GM21529 (cell line): ENCODE results near the gene KLF9.

Experiments
- ATAC-seq: cut with Tn5 transposase; IDR thresholded peaks from one replicate; pipeline ENCODE4 v1.9.1; 2021; ENCODE audit not compliant: unreplicated experiment

KLF9 gene

DNA sequence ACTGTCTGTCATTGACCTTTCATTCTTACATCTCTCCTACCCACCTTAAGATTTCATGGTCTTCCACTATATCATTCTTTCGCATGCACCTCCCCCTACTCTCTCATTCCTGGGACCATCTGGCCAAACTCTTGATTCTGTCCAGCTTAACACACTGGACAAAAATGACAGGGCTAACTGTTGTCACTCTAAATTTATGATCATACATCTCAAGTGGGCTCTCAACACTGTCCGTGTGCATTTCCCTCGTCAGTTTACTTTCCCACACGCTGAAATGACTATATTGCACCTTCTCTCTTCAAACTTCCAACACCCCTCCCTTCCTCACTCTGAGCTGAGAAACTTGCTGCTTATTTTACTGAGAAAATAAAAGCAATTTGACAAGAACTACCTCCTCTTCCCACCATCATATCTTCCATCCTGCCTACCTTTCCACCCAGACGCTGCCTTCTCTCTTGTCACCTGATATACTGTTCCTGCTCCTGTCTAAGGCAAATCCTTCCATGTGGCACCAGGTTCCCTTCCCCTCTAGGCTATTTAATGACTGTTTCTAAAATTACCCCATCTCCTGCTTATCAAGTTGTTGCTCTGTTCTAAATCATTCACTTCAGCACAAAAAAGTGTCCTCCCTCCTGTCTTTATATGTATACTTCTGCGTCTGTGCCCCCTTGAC lies 8.1 kb upstream of the KLF9 start:
- ATAC-seq, result no peak

DNA sequence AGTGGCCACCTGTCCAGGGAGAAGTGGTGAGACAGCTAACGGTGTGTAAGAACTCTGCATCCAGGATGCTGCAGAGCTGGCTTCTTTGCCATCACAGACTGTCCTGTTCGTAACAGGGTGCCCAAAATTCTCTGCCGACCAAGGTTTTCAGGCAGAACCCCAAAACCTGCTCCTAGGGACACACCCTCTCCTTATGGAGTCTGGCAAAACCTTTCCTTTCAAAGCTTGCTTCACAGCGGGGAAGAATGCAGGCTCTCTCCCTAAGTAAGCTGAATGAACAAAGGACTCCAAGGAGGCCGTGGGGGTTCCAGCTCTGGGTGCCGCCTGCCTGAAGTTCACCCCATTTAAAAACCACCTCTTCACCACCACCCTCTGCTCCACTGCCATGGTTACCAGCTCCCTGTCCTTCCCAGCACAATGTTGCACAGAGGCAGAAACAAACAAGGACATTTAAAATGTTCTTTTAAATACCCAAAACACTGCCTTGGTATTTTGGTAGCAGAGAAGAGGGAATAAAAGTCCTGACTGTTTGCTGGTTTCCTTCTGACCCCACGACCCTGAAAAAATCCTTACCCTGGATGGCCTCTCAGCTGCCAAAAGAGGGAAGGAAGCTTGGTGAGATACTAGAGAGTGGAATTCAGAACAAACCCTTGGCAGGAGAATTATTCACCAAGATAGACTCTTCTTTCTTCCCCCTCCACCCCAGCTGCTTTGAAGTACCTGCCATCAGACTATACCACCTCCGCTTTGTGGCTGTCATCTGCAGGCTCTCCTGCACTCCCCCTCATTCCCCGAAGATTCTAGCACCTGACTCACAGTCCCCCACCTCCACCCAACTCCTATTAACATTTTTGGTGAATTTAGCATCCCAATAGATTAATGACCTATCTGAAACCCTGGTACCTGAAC lies 7.1 kb upstream of the KLF9 start:
- no peak for ATAC-seq

DNA sequence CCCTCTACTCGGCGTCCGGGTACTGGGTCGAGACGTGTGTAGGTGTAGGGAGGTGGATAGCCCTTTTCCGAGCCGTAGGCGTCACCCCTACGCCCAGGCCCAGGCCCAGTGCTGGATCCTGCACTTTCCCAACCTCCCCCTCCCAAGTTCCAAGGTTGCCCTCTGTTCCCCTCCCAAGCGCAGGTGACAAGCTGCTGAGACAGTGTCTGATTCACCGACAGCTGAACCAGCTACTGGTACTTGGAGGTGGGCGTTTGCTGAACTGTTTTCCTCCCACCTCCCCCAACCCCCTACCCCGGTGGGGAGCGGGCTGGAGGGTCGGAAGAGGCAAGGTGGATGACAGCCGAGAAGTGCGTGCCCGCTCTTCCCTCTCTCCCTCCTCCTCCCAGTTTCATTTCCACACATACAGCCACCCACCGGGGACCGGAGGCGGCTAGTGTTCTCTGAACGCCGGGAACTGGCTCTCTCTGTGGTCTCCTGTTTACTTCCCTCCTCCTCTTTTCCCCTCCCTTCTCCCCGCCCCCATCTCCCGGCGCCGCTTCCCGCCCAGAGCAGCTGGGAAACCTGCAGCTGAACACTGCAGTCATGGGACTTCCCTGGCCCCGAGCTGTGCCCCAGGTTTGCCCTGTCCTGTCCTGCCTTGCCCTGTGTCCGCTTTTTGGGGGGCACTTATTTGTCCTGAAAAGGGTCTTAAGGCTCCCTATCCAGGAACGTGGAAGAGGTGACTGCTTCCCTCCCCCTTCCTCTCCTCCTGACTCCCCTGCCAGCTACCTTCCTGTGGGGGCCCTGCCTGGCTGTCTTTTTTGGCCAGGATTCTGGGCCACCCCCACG lies 6.2 kb upstream of the KLF9 start:
- ATAC-seq, result peak; percentile 18

DNA sequence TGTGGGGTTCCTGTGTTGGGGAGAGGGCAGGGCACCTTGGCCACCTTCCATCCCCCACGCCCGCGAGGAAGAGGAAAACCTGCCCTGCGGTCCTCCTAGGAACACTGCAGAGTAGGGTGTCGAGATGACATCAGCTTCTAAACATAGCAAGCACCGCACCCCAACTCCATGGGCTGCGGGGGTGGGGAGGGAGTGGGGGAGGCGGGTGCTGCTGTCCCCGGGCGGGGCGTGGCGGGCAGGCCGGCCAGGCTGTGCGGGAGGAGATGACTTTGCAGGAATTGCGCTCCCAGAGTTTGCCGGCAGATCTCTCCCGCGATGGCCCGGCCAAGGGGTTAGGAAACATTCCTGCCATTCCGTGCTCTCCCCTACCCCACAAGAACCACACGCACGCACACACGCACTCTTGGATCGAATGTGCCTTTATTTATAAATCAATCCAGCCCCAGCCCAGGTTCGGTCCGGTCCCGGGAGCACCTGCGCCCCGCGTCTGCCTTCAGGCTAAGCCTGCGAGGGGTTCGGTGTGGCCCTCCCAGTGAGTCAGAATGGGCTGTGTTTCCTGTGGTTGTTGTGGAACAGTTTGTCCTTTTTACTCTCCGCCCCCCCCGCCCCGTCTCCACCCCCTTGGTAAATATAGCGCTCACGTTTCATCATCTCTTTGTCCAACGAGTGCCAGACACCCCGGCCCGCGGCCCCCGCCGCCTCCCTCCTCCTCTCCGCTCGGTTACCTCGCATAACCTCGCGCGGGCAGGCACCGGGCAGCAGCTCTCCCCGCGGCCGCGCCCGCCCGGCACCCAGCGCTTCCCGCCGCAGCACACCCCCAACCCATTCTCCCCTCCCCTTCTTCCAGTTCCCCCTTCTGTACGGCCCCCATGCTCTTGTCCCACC lies 5.3 kb upstream of the KLF9 start:
- ATAC-seq, result peak; percentile 39

DNA sequence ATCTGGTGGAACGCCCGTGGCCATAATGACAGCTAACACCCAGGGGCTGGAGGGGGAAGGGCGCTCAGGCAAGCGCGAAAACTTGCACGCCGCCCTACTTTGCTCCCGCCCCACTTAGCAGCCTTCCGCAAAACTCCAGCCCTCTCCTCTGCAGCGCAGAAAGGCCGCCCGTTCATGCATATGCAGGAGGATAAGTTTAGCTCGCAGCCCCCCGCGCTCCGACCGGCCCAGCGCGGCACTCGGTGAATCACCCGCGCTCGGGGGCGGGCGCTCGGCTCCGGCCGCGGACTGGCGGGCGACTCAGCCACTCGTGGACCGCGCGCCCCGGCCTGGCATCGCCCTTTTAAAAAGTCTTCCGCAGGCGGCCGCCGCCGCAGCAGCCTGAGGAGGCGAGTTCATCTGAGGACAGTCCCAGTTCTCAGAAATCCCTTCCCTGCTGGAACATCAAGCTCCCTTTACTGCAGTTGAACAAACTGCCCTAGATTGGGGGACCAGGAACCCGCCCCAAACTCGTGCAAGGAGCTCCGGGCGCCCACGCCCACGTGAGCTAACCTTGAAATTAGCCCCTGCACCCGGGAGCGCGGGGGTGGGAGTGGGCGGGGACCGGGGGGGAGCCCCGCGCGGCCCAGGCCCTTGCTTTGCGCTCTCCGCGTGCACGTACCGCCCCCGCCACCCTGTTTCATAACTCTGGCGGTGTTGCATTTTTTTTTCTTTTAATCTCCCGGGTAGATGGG lies 4.5 kb upstream of the KLF9 start:
- peak; percentile 43 for ATAC-seq

DNA sequence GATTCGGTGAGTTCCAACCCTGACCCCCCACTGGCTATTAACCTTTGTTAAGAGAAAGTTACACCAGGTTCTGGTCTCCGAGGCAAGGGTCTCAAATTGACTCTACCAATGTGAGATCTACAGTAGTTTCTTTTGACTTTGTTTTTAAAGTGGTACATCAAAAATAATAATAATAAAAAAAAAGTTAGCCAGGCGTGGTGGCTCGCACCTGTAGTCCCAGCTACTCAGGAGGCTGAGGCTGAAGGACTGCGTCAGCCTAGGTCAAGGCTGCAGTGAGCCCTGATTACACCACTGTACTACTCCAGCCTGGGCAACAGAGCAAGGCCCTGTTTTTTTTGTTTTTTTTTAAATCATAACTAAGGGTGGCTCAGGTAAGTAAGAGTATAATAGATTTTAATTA lies 1.0 kb upstream of the KLF9 start:
- ATAC-seq, result no peak

DNA sequence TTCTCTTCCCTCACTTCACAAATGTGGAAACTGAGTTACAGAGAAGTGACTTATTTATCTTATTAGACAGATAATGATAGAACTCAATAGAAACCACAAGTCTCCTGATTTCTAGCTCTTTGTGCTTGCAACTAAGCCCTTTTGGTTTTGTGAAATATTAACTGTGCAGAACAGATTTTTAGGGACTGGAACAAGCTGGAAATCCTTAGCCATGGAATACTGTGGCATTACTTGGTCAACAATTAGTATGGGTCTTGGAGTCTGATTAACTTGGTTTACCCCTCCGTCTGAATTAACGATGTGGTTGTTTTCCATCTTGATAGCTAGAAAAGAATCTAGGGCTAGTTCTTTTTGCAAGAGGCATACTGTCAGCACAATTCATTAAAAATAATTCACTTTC lies 584 bp upstream of the KLF9 start:
- ATAC-seq, result no peak

DNA sequence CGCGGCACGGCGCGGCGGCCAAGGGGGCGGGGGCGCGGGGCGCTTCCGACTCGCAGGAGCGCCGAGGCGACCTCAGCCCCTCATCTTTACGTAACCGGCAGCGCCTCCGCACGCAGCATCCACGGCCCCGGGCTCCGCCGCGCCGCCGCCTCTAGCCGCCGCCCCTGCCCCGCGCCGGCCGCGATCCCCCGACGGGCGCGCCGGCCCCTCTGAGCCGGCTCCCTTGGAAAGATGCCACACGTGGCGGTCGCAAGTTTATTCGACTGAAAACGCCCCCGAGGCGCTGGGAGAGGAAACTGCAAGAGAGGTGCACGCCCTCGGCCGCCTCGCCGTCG lies 1.0 kb downstream of the KLF9 start:
- ATAC-seq, result peak; percentile 24

DNA sequence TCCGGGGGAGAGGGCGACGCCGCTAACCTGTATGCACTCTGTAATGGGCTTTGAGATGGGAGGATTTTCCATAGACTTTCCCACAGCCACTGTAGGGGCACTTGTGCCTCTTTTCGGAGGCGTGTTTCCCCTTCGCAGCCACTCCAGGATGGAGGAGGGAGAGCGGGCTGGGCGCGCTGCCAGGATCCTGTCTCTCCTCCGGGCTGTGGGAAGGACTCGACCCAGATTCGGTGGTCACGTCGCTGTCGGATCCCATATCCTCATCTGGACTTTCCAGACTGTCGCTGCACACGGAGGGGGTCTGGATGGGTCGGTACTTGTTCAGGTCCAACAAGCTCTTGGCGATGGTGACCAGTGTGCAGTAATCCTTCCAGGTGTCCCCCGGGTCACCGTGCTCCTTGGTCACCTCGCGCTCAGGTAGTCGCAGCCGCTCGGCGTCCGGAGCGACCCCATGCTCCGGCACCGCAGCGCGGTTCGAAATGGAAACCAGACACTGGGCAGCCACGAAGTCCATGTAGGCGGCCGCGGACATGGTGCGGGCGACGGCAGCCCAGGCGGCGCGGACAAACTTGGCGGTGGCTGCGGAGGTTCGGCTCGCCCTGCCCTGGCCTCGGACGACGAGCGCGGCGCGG lies 1.5 kb downstream of the KLF9 start:
- ATAC-seq, result no peak

DNA sequence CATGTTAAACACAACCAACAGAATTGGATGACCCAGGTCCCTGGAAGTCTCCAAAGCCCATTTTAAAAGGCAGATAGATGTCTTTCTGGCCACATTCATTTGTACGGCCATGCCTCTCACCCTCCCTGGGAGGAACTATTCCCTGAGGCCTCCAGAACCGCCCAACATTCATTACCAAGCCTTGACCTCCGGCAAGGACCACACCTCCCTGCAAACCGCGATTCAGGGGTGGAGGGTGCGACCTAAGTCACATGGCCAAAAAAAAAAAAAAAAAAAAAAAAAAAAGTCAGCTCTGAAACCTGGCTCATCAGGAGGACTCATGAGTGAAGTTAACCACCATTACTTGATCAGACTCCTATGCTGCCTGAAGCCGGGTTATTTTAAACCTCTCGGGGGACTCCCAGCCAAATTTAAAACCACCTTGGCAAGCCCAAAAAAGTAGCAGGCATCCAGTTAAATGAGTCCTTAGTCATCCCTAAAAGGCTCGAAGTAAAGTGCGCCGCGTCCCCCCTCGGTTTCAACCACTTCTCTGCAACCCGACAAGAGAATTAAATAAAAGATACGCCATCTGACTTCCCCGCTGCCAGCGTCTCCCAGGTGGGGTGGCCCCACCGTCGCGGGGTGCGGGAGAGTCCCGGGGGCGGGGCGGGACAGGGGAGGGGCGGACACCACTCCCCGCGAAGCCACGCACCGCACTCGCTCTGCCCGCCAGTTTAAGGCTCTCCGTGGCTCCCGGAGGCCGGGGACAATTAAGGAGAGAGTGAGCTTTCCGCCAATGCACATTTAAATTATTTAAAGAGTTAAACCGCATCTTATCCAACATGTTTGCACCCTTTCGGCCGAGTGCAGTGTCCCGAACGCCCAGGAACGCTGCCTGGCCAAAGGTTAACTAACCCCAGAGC lies 2.3 kb downstream of the KLF9 start:
- peak; percentile 24 for ATAC-seq

DNA sequence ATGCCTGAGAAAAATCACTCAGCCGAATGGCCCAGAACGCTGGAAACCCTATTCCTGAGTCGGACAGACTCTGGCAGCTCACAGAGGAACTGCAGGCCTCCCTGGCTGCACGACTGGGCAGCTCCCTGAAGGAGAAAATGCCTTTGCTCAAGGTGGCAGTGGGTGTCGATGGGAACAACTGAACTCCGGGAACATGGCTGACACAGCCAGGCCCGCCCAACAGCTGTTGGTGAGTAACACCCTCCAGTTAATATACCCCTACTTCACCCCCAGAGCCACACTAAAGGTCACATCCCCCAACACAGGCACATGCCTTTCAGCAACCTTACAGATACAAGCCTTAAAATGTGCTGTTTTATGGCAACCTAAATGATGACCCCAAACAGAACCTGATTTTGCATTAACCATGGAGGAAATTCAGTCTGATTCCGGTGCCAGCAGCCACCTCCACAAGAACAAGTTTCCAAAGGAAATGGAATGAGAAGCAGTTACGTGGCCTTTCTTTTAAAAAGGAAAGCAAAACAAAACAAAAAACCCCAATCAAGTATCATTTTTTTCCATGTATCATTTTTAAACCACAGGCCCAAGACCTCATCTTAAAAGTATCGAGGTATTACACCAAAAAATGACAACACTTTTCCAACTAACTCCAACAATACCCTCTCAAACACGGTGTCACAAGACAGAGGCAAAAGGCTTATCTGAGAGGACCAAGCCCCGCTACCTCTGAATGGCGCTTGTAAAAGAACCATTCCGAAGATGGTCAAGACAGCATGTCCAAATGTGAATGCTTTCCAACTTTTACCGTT lies 3.1 kb downstream of the KLF9 start:
- ATAC-seq, result no peak

DNA sequence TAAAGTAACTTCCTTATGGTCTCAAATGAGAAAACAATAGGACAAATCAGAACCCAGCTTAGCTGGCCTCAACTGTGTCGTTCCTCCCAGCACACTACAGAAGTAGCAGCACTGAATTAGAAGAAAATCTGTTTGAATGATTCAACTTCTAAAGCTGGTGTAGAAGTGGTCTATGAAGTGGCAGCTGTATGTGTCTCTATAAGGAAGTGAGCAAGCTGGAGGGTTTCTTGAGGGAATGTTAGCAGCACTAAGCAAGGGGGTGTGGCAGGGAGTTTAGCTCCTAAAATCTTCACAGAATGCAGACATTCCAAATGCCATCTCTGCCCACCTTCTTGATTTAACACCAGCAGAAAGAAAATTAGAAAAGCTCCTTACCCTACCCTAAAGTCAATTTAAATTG lies 4.1 kb downstream of the KLF9 start:
- no peak for ATAC-seq

DNA sequence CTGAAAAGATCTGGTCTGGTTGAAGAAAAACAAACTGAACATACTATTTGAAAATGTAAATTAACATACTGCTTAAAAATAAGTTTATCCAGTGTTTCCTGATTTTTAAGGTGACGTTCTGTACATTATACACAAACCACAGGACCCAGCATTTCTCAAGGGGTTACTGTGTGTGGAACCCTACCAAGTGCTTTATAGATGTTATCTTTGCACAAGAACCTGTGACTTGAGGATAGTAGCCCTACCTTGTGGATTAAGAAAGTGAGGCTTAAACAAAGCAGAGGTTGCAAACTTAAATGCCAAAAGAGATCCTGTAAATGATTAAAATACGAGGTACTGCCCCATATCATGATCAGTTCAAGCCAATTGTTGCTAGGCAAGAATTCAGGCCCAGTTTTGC lies 4.7 kb downstream of the KLF9 start:
- no peak for ATAC-seq

DNA sequence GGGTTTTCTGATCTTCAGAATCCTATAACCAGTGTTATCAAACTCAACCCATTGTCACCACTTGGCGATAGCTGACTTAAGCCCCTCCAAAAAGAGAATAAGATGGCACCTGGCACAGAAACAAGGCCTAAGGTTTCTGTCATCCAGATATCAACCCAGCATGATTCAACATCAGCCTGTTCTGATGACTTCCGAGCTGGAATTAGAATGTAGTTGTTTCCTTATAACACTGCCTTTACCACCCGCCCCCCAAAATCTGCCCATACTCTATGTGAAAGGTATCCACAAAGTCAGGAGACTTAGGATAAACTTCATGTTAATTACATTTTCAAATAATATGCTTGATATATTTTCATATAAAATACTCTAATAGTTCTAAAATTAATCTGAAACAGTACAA lies 5.2 kb downstream of the KLF9 start:
- no peak for ATAC-seq

DNA sequence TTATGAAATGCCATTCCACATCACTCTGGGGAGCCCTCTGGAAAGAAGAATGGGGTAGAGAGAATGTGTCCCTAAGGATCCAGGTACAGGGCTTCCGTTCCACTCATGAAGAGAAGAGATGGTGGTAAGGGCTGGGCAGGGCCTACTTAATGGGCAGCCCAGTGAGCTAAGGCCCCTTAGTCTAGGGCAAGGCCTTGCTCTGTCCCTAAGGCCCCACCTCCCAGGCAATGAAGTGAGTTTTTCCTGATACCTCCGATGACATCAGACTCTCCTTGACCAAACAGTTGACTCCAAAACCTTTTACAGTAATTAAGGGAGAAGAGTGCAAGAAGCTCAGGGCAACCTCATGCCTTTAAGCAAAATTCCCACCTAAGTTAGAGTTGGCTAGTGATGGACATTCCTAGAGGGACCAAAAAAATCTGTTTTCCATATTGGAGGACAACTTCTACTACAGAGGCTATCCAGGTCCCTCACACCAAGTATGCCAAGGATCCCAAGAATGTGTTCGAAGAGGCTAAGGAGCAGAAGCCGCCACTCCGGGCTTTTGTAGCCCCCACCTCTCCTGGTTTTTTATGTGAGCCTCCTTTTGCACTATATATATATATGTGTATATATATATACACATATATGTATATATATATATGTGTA lies 5.9 kb downstream of the KLF9 start:
- no peak for ATAC-seq

DNA sequence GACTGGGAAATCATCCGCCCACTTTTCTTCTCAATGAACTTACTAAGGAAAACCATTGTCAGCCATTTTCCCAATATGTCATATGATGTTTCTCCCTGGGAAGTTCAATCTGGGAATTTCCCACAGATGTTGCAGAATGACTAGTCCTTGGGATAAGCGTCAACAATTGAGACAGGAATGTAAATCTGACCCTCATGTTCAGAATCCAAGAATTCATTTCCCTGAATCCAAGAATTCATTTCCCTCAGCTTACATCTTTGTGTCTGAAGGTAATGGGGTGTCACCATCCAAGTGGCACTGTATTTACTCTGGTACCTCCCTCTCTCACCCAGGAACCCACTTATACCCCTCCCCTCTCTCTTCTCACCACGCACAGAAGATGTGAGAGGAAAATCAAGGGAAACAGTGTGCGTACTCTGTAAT lies 7.4 kb downstream of the KLF9 start:
- no peak for ATAC-seq

DNA sequence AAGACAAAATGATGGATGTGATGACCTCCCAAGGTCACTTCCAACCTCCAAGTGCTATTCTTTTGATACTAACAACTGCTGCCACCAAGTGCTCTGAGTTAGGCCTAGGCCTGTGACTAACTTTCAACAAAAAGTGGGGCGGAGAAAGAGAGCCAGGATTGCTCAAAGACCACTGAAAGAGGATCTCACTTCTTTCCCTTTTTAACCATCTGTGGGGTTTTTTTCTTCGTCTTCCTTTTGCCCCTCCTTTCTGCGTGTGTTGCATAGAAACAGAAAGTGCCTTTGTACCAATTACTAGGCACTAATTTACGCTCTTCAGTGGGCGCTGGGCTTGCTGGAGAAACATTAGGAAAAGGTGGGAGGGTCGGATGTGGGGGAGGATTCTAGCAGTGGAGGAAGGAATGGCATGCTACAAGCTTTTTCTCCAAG lies 8.0 kb downstream of the KLF9 start:
- peak; percentile 82 for ATAC-seq
